Measurements from ENCODE around the gene FADS6. TPM values are rescaled to one million over a fixed set of nuclear protein-coding genes. Genes with fewer than 3 reads are reported as not detected.
A peak's percentile ranks its signal among the peaks of the same experiment; 100 is the strongest.

The FADS6 gene
- total RNA-seq, 2 donors from 2014 or later, result not detected

DNA sequence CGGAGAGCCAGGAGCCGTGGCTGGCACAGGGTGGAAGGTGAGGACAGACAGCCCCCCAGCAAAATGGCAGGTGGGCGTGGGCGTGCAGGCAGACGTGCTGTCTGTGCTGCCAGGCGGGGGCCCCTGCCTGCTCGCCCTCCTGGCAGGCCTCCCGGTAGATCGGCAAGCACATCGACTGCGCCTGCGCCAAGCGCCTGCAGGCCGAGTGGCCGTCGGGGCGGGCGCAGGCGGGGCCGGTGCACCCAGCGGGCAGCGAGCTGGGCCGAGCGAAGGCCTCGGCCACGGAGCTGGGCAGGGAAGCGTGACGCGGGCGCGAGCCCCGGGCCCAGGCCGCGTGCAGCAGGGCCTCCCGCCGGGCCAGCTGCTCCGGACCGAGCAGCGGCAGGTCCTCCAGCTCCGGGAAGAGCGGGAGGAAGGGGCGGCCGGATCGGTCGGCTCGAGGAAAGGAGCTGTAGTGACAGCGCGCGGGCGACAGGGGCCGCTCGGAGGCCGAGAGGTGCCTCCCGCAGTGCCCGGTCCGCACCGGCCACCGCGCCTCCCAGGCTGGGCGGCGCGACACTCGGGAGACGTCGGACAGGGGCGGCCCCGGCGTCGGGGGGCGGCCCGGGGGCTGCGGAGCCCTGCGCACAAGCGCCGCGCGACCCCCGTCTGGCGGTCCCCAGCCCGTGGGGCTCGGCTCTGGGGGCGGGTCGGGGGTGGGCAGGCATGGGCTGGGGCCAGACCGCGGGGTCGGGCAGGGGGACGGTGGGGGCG is 50.7 kb downstream of the FADS6 start:
- intact Hi-C loops (cut with DNase I), result loop anchor here in 1 of 2 donors (2.0 kb wide), 1 partner anchor 20 kb away; no protein-coding TSS in a partner anchor
- peak; percentile 83 to 86 for ATAC-seq
- peak; percentile 87 for DNase-seq

- ATAC-seq (peak; percentile 10), DNase-seq (no peak)
- intact Hi-C loops (cut with DNase I), result loop anchor here in 1 of 2 donors (2.0 kb wide), 1 partner anchor 21 kb away; no protein-coding TSS in a partner anchor
Observed at GRCh38 chr17:74842146-74842598, 51.3 kb downstream of the FADS6 start.

DNA sequence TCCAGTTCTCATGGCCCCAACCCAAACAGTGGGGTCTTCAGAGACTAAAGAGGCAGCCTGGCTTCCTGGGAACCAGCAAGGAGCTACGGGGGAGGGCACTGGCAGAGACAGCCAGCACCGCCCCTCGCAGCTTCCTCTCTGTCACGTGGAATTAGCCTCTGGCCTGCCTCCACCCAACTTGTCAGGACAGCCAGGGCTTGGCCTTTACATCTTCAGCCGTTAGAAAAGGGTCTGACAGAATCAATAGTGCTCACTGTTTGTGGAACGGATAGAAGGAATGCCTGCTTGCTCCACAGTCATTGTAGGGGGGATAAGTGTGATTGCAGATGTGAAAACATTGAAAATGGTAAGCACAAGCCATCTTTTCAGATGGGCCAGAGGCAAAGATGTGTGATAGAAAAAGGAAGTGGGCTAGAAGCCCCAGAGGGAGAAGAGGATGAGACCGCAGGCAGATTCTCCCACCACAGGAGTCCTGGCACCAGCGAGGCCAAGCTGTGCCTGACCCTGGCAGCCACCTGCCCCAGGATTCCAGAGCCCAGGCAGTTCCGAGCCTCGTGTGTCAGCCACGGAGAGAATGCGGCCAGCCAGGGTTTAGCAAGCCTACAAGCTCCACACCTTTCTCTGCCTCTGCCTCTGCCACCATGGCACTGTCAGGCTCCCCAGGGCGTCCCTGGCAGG is 52.3 kb downstream of the FADS6 start:
- peak; percentile 87 for DNase-seq
- peak; percentile 64 to 68 for ATAC-seq
- intact Hi-C loops (cut with DNase I), result no loop called here

DNA sequence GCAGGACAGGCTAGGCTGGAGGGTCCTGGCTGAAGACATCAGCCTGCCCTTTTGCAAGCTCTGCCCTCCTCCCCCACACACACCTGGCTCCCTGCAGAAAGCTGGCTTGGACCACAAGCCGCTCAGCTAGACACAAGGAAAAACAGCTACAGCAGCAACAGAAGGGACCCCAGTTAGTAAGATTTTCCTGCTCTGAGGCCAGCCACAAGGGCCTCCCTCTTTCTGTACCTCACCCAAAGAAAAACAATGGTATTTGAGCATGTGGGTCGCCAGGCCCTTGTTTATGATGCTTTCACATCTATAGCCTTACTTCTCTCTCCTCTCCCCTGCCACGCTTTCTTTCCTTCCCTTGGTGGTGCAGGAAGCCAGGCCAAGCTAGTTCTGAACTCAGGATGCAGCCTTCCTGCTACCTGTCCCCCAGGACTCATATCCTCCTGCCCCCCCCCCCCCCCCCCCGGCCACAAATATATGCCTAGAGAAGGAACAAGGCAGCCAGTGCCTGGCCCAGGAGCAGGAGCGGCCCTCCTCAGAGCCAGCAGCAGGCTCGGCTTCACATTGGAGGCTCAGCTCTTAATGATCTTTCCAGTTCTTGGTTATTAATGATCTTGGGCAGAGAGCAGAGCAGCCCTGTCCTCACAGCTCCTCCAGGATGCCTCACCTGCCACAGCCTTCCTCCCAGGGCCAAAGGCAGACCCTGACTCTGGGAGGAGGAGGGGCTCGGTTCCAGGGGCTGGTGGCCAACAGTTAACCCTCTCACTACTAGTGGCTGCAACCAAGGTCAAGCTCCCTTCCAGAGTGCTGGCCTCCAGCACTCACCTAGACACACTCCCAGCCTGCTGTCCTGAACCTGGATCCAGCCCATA is 53.2 kb downstream of the FADS6 start:
- intact Hi-C loops (cut with DNase I), result no loop called here
- ATAC-seq, result no peak

GRCh38 chr17:74838274-74838673 is 55.2 kb downstream of the FADS6 start:
- intact Hi-C loops (cut with DNase I), result no loop called here
- no peak for DNase-seq
- ATAC-seq, result no peak

More for the DNA sequence above, 53.2 kb downstream of the FADS6 start:
- no peak for DNase-seq

GRCh38 chr17:74836691-74837467 is 56.6 kb downstream of the FADS6 start:
- intact Hi-C loops (cut with DNase I), result no loop called here
- no peak for ATAC-seq
- no peak for DNase-seq

DNA sequence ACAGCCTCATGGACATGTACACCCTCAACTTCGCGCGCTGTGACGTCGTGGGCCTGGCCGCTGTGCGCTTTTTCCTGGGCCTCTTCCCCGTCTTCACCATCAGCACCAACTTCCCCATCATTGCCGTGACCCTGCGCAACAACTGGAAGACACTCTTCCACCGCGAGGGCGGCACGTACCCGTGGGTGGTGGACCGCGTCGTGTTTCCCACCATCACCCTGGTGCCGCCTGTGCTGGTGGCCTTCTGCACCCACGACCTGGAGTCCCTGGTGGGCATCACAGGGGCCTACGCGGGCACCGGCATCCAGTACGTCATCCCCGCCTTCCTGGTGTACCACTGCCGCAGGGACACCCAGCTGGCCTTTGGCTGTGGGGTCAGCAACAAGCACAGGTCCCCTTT is 57.2 kb downstream of the FADS6 start:
- DNase-seq, result no peak
- intact Hi-C loops (cut with DNase I), result no loop called here
- ATAC-seq, result no peak

GRCh38 chr17:74833501-74834377 is 59.7 kb downstream of the FADS6 start:
- intact Hi-C loops (cut with DNase I), result no loop called here
- ATAC-seq (peak; percentile 16 to 17), DNase-seq (no peak)

DNA sequence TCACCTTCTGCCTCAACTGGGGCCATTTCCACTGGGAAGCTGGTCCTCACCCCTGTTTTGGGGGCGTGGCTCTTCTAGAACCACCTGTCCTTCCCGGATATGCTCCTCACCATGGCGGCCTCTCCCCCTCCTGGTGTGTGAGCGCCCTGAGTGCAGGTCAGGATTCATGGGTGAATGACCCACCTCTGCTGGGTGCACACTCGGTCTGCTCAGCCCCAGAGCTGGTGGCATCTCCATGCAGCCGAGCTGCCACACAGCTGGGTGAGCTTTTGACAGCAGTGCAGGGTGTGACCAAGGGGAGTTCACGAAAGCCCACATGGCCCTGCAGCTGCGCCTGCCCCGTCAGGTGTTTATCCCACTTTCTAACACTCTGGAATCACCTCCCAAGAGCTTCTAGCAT is 61.0 kb downstream of the FADS6 start:
- DNase-seq, result no peak
- intact Hi-C loops (cut with DNase I), result no loop called here
- ATAC-seq, result no peak

GRCh38 chr17:74831444-74832146 is 61.8 kb downstream of the FADS6 start:
- DNase-seq (no peak), ATAC-seq (no peak)
- intact Hi-C loops (cut with DNase I), result no loop called here

DNA sequence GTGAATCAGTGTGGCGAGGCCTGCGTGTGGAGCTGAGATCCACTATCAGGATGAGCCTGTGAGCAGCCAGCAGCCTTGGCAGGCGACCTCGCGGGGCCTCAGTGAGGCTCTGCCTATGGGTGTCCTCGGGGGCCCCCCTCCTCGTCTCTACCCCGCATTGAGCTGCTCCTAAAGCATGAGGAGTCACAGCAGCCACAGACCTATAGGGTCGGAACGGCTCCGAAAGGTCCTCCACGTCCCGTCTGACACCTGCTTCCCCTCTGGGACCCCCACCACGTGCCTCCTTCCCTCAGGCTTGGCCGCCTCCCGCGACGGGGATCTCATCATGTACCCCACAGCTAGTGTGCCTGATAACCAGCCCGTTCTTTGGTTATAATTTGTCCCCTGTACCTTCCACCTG is 62.6 kb downstream of the FADS6 start:
- DNase-seq, result no peak
- intact Hi-C loops (cut with DNase I), result no loop called here
- ATAC-seq, result no peak

DNA sequence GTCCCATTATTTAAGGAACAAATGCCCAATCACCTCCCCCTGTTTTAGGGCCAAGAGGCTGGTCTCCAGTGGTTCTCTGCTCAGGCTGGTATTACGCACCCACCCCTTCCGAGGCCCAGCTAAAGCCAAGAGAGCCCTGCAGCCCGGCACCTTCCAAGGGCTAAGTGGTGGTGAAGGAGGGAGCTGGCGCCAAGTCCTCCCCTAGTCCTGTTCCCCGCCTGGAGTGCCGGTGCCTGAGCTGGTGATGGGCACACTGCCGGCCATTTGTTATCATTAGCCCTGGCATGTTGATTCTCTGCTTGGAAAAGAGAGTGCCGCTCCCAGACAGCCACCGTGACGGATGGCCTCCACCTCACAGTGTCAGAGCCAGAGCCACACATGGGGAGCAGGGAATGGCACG is 65.6 kb downstream of the FADS6 start:
- ATAC-seq, result peak; percentile 21 to 81
- no peak for DNase-seq
- intact Hi-C loops (cut with DNase I), result no loop called here

Other genes starting within 250 kb of the FADS6 start
- under 1 TPM; 0.41 to 0.44 TPM for gene CD300LF, start 180.7 kb downstream of the FADS6 start, total RNA-seq
- 1 to 10 TPM in 1 of 2 donors, under 1 TPM in 1; 0.58 to 3.2 TPM for gene RAB37, start 156.4 kb downstream of the FADS6 start, total RNA-seq
- gene NHERF1, start 145.0 kb downstream of the FADS6 start, total RNA-seq, result 10 to 100 TPM; 15.1 to 18.5 TPM
- gene NAT9, start 117.3 kb downstream of the FADS6 start, total RNA-seq, result 10 to 100 TPM; 23.7 to 34.7 TPM
- 10 to 100 TPM; 25.2 to 38.8 TPM for gene GRIN2C, start 33.7 kb downstream of the FADS6 start, total RNA-seq
- gene FDXR, start 20.6 kb downstream of the FADS6 start, total RNA-seq, result 1 to 10 TPM; 6.6 to 8.1 TPM
- under 1 TPM; 0.21 to 0.47 TPM for gene USH1G, start 29.6 kb upstream of the FADS6 start, total RNA-seq
- gene OTOP2, start 30.6 kb upstream of the FADS6 start, total RNA-seq, result not detected
- gene OTOP3, start 42.3 kb upstream of the FADS6 start, total RNA-seq, result not detected
- 1 to 10 TPM; 7.4 to 8.2 TPM for gene HID1, start 79.1 kb upstream of the FADS6 start, total RNA-seq
- 10 to 100 TPM; 13.8 to 15.2 TPM for gene CDR2L, start 94.0 kb upstream of the FADS6 start, total RNA-seq
- gene MRPL58, start 119.0 kb upstream of the FADS6 start, total RNA-seq, result 10 to 100 TPM; 38.1 to 46.7 TPM
- 100 to 1,000 TPM; 676 to 729 TPM for gene ATP5PD, start 153.3 kb upstream of the FADS6 start, total RNA-seq
- 10 to 100 TPM; 21.4 to 26.2 TPM for gene KCTD2, start 153.6 kb upstream of the FADS6 start, total RNA-seq
- gene SLC16A5, start 194.3 kb upstream of the FADS6 start, total RNA-seq, result 10 to 100 TPM in 1 of 2 donors, 1 to 10 TPM in 1; 7.2 to 14.3 TPM
- gene ARMC7, start 216.3 kb upstream of the FADS6 start, total RNA-seq, result 1 to 10 TPM; 5.8 to 6.7 TPM
- gene NT5C, start 238.1 kb upstream of the FADS6 start, total RNA-seq, result 10 to 100 TPM; 27.2 to 28.4 TPM

Data from left cardiac atrium (tissue), 4 donors.